Activated T-helper 1 cell treated with anti-CD3 and anti-CD28 coated beads, Interleukin-12 subunit alpha, Interleukin-12 subunit beta, Interleukin-2, Interleukin-4 antibody, amounts not matched to agents 30 ng/mL and 10 ng/mL and 1 ng/mL, durations not matched to agents 14 hours and 24 hours and 36 hours (primary cell): ENCODE data around the gene ATG2A. TPM values are rescaled to one million over a fixed set of nuclear protein-coding genes. Genes with fewer than 3 reads are reported as not detected.

ENCODE experiments used
- DNase-seq: peaks from one replicate; pipeline ENCODE4 v3.0.0; 2021; ENCODE audit warnings: low spot score
- H3K27ac Mint-ChIP-seq: one replicate; pipeline ENCODE4 v1.8.0; 2021; ENCODE audit warnings: mild to moderate bottlenecking, mixed read lengths
- H3K27me3 Mint-ChIP-seq: one replicate; pipeline ENCODE4 v1.8.0; 2022; ENCODE audit warnings: mild to moderate bottlenecking, moderate library complexity, mixed read lengths; ENCODE audit not compliant: insufficient read depth
- H3K36me3 Mint-ChIP-seq: one replicate; pipeline ENCODE4 v1.8.0; 2021; ENCODE audit warnings: low read depth, mixed read lengths
- H3K4me1 Mint-ChIP-seq: one replicate; pipeline ENCODE4 v1.8.0; 2021; ENCODE audit warnings: low read depth, mixed read lengths
- H3K4me3 Mint-ChIP-seq: one replicate; pipeline ENCODE4 v1.8.0; 2021; ENCODE audit warnings: mild to moderate bottlenecking, moderate library complexity, mixed read lengths
- H3K9me3 Mint-ChIP-seq: one replicate; pipeline ENCODE4 v1.8.0; 2021; ENCODE audit warnings: mixed read lengths
- intact Hi-C: fragments of 100-400 bp; cut with micrococcal nuclease; formaldehyde crosslinking; loops from one replicate; pipeline ENCODE4 v1.15.1; 2024
- total RNA-seq: library from RNA; stranded (reverse); gene quantifications from 2 replicates; pipeline ENCODE4 v1.2.3, GENCODE V29; 2022

Gene ATG2A
- total RNA-seq, 1 donor from 2014 or later: 24.9 TPM

DNA sequence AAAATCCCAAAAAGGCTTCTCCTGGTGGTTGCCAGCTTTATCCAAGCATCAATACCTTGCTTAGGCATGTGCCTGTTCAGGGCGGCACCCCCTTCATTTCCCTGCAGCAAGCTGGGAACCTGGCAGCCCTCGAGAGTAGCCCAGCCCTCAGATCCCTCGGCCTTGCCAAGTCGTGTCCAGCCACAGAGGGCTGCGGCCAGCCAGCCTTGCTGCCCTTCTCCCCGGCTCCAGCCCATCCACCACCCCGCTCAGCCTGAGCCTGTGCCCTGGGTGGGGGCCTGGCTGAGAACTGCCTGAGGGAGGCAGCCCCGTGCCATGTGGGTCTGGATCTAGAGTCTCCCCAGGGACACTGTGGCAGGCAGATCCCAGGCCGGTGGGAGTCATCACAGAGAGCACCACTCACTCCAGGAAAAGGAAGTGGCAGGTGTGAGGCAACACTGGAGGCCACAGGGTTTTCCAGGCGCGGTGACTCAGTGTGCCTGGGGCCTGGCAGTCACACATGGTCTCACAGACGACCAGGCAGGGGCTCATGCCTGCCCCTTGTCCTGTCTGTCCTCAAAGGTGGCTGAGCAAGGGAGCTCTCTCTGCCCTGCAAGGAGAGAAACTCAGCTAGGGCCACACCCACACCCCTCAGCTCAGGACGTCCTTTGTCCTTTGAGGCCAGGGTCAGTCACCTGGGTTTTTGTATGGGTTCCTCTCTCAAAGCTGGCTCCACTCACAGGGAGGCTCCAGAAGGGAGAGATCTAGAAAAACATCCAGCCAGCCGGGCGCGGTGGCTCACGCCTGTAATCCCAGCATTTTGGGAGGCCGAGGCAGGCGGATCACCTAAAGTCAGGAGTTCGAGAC is 60.4 kb downstream of the ATG2A start:
- peak; percentile 35 for DNase-seq

DNA sequence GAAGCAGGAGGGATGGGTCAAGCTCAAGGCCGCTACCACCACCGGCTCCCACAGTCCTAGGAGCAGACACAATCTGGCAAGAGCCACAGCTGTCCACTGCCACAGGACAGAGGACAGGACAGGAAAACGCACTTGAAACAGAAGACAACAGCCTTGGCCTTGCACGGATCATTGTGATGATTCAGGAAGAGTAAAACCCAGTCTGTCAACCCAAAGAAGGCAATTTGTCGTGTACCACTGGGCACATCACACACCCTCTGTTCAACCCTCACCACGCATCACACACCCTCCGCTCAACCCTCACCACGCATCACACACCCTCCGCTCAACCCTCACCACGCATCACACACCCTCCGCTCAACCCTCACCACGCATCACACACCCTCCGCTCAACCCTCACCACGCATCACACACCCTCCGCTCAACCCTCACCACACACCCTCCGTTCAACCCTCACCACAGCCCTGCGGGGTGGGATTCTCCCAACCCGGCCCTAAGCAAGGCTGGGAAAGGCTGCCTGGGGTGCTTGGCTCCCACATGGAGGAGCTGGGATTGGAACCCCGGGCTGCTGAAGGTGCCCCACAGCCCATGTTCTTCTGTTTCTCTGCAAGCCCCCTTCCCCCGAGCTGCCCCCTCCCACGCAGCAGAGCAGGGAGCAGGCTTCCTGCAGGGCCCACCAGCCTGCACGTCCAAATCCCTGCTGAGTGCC is 61.3 kb downstream of the ATG2A start:
- Mint-ChIP-seq H3K9me3 (no peaks in the 10 kb centered on the region), H3K36me3 (peaks cover 38% of the 10 kb centered on the region), H3K27me3 (no peaks in the 10 kb centered on the region), H3K4me1 (peaks cover 77% of the 10 kb centered on the region), H3K4me3 (peak overlapping the region; percentile 29), H3K27ac (peak overlapping the region; percentile 66)
- intact Hi-C loops: loop anchor here (1.0 kb wide), 1 partner anchor 10 kb away; no protein-coding TSS in a partner anchor
- DNase-seq: no peak

More for the DNA sequence above, 60.4 kb downstream of the ATG2A start:
- H3K4me1 Mint-ChIP-seq: peaks cover 78% of the 10 kb centered on the region
- intact Hi-C loops: loop anchor here (1.0 kb wide), 1 partner anchor 9 kb away; no protein-coding TSS in a partner anchor
- no peaks in the 10 kb centered on the region for H3K27me3 Mint-ChIP-seq
- peak overlapping the region; percentile 59 for H3K27ac Mint-ChIP-seq
- H3K9me3 Mint-ChIP-seq: no peaks in the 10 kb centered on the region
- H3K36me3 Mint-ChIP-seq: peaks cover 41% of the 10 kb centered on the region
- H3K4me3 Mint-ChIP-seq: peak overlapping the region; percentile 52

DNA sequence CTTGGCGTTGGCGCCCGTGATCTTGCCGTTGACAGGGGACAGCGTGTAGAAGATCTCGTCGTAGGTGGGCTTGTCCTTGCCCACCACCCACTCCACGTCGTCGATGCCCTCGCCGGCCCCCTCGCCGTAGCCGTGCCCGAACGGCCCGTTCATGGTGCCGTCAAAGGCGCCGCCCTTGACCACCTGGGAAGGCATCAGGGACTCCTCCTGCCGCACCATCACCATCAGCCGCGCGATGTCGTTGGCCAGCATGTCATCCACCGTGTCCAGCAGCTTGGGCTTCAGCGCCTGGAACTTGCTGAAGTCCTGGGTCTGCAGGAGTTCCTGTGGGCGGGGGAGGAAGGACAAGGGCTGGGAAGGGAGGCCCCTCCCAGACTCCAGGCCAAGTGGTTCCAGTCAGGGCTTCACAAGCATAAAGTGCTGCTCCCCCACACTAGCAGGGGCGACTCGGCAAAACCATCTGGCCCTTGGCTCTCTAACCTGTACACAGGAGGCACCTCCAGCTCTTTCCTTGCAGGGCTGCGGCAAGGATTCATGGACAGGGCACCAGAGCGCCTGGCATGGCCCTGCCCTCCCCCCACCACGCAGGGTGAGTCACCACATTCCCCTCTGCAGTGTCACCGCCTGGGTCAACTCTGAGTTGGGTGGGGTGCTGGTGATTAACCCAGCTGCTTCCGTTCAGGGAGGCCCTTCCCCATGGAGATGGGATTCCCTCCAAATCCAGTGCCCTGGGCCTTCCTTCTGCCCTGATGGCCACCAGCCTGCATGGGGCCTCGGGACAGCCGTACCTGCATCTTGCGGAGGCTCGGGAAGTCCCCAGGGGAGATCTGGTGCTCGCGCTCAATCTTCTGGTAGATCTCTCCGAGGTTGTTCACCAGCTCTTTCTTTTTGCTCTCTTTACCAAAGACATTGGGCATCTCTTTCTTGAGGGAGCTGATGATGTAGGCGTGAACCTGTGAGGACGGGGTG is 62.2 kb downstream of the ATG2A start:
- intact Hi-C loops: no loop called here

DNA sequence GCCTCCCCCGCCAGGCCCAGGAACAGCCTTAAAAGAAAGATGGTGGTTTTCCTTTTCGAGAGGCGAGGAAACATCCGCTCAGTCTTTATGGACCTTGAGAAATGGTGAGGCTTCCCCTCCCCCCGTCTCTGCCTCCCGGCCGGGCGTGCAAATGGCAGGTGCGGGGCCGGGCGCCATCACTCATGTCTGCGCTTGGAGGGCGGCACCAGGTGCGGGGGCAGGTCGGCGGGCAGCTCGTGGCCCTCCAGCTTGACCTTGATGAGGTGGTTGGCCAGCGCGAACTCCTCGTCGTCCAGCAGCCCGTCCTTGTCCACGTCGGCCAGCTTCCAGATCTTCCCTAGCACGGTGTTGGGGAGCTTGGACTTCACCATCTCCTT is 62.9 kb downstream of the ATG2A start:
- Mint-ChIP-seq H3K36me3 (peaks cover 27% of the 10 kb centered on the region), H3K9me3 (no peaks in the 10 kb centered on the region), H3K27me3 (no peaks in the 10 kb centered on the region), H3K27ac (no peak overlapping the region), H3K4me3 (peak overlapping the region; percentile 37), H3K4me1 (peaks cover 72% of the 10 kb centered on the region)
- DNase-seq: no peak
- intact Hi-C loops: no loop called here

More for the DNA sequence above, 62.2 kb downstream of the ATG2A start:
- Mint-ChIP-seq H3K4me3 (peak overlapping the region; percentile 37), H3K27ac (peak overlapping the region; percentile 66), H3K4me1 (peaks cover 72% of the 10 kb centered on the region), H3K9me3 (no peaks in the 10 kb centered on the region), H3K36me3 (peaks cover 32% of the 10 kb centered on the region), H3K27me3 (no peaks in the 10 kb centered on the region)
- no peak for DNase-seq

DNA sequence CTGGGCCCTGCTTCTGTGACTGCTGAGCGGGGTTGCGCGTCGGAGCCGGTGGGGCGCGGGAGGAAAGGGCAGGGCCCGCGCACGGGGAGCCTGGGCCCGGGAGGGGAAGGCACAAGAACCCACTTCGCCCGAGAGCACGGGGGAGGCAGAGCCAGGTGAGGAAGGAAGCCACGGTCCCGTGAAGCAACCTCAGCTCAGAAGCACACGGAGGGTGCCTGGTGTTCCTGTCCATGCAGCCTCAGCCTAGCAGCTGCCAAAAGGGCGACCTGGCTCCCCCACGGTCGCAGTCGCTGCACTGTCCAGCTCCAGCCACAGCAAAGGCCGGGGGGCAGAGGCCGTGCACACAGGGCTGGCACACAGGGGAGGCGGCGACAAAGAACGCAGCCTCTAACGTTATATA is 63.3 kb downstream of the ATG2A start:
- Mint-ChIP-seq H3K4me3 (peak overlapping the region; percentile 69), H3K27me3 (no peaks in the 10 kb centered on the region), H3K36me3 (peaks cover 27% of the 10 kb centered on the region), H3K9me3 (no peaks in the 10 kb centered on the region), H3K4me1 (peaks cover 71% of the 10 kb centered on the region), H3K27ac (peak overlapping the region; percentile 81)
- no peak for DNase-seq
- intact Hi-C loops: no loop called here

DNA sequence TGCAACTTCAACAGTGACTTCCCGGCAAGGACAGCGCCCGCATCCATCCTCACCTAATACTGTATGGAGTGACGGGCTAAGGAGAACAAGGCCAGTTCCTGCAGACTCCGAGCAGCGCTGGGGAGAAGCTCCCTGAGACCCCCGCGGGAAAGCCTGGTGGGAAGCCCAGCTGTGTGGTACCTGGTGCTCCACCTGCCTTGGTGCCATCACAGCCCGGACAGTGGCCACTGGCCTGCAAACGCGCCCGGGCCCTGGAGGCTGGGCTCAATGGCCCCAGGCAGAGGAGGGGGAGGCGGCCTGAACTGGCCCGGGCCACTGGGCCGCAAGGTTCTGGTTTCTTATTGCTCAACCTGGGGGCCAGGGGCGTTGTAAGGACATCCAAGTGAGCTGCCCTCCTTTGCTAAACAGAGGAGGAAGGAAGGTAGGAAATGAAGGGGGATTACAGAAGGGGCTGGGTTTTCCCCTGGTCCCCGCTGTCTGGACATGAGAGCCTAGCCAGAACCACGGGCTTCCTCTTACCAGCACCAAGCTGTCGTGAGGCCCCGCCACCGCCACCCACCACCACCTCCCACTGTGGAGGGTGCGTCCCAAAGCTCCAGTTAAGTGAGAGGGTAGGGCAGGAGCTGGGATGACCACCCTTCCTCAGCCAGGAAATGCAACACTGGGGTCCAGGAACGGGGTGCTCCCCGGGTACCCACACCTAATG is 64.1 kb downstream of the ATG2A start:
- Mint-ChIP-seq H3K4me3 (peak overlapping the region; percentile 69), H3K36me3 (peaks cover 27% of the 10 kb centered on the region), H3K27ac (peak overlapping the region; percentile 82), H3K4me1 (peaks cover 73% of the 10 kb centered on the region), H3K27me3 (no peaks in the 10 kb centered on the region), H3K9me3 (no peaks in the 10 kb centered on the region)
- intact Hi-C loops: no loop called here
- no peak for DNase-seq

DNA sequence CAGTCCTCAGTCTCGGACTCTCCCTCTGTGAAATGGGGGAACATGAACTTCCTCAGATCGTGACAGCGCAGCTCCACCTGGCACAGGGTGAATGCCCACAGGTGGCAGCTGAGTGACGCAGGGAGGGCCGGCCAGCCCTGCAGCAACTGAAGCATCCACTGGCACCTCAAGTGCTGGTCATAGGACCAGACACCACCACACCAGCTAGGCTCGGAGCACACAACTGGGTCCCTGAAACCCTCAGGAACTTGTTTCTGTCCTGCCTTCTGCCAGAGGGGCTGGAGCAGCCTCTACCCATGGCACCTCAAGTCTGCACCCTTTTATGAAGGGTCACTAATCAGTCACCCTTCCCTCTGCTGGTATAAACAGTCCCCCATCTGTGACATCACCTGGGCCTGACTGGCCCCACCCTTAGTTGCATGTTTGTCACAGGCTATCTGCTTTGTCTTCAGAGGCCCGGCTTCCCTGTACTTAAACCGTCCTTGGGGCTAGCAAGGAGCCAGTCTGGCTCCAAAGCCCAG is 65.1 kb downstream of the ATG2A start:
- H3K27me3 Mint-ChIP-seq: no peaks in the 10 kb centered on the region
- peak overlapping the region; percentile 61 for H3K4me3 Mint-ChIP-seq
- intact Hi-C loops: loop anchor here (1.0 to 2.0 kb wide), 3 partner anchors 7 to 33 kb away; no protein-coding TSS in a partner anchor
- peak overlapping the region; percentile 82 for H3K27ac Mint-ChIP-seq
- H3K4me1 Mint-ChIP-seq: peaks cover 73% of the 10 kb centered on the region
- peaks cover 26% of the 10 kb centered on the region for H3K36me3 Mint-ChIP-seq
- H3K9me3 Mint-ChIP-seq: no peaks in the 10 kb centered on the region
- no peak for DNase-seq

DNA sequence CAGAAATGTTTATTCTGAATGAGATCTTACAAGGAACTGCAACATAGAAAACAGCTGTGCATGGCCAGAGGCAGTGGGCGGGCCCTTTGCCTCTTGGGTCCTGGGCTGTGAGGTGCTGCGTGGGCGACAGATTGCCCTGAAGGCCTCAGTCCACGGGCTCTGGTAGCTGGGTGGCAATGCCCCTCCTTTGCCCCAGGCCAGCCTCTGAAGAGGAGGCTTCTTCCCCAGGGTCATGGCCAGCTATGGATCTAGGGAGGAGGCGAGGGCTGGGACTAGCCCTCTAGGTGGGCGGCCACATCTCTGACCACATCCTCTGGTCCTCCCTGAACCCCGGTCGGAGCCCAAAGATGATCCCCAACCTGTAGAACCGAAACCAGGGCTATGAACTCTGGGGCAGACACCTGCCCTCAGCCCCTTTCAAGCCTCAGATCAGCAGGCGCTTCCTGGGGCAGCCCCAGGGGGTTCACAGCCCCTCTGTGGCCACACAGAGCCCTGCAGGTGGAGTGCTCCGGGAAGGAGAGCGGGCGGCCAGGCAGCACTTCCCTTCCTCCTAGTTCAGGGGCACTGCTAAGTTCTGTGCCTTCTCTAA is 65.9 kb downstream of the ATG2A start:
- DNase-seq: peak; percentile 54
- Mint-ChIP-seq H3K36me3 (peaks cover 21% of the 10 kb centered on the region), H3K27me3 (no peaks in the 10 kb centered on the region), H3K27ac (peak overlapping the region; percentile 82), H3K9me3 (no peaks in the 10 kb centered on the region), H3K4me3 (peak overlapping the region; percentile 61), H3K4me1 (peaks cover 65% of the 10 kb centered on the region)
- intact Hi-C loops: loop anchor here (1.0 to 2.0 kb wide), 3 partner anchors 8 to 34 kb away; no protein-coding TSS in a partner anchor

DNA sequence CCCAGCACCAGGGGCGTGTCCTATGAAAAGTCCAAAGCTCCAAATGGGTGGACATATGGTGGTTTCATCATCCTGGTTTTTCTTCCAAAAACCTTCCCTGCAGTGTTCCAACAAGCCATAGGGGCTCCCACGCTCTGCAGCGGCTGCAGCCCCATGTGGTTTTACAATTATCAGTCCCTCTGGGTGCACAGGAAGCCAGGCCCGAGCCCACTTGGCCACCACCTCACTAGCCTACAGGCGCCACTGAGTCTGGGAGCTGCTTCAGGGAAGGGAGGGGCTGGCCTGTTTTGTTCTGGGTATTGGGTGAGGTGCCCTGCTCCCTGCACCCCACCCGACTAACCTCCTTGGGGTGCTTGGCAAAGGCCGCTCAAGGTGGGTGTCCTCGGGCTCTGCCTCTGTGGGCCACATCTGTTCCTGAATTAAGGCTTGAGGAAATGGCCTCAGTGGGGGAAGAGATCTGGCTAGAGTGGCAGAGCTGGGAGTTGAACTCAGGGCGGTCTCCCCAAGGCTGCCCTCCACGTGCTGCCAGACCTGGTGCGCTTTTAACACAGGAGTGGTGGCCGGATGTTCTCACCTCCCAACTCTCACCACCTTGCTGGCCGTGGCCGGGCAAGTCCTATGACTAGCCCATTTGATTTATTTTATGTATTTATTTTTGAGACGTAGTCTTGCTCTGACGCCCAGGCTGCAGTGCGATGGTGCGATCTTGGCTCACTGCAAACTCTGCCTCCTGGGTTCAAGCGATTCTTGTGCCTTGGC is 67.2 kb downstream of the ATG2A start:
- intact Hi-C loops: loop anchor here (2.0 to 10.0 kb wide), 2 partner anchors 15 to 485 kb away; partner anchors contain the start of gene DPF2
- Mint-ChIP-seq H3K27ac (peak overlapping the region; percentile 8), H3K4me3 (no peak overlapping the region), H3K4me1 (peaks cover 57% of the 10 kb centered on the region), H3K9me3 (no peaks in the 10 kb centered on the region), H3K27me3 (no peaks in the 10 kb centered on the region), H3K36me3 (peaks cover 12% of the 10 kb centered on the region)
- no peak for DNase-seq

DNA sequence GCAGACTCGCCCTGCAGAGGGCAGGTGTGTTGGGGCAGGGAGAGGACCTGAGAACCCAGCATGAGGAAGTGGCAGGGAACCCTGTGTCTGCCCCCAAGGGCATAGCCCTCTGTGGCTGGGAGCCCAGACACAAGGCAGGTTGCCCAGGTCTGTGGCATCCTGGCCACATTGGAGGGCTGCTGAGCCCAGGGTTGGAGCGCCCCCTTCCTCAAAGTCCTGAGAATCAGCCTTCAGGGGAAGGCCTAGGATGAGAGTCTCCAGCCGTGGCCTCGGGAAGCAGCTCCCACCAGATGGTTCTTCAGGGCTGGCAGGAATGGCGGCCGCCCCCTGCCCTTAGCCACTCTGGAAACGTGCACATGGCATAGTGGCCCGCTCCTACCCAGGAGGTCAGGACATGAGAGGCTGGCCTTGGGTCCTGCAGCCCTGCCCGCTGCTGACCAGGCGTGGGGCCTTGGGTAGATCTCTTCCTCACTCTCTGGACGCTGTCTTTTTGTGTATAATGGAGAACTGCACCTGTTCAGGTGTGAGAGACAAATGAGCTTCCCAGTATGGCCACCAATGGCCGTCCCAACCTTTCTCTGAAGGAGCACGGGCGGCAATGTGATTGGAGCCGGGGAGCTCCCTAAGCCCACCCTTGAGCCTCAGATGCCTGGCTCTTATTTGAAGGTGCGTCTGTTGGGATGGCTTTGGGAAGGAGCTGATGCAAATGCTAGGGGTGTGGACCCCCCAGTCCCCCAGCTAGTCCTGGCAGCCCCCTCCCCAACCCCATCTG is 68.0 kb downstream of the ATG2A start:
- intact Hi-C loops: loop anchor here (10.0 kb wide), 1 partner anchor 486 kb away; the partner anchor contains the start of gene DPF2
- Mint-ChIP-seq H3K27me3 (no peaks in the 10 kb centered on the region), H3K4me3 (no peak overlapping the region), H3K27ac (peak overlapping the region; percentile 8), H3K4me1 (peaks cover 50% of the 10 kb centered on the region), H3K9me3 (no peaks in the 10 kb centered on the region), H3K36me3 (peaks cover 6% of the 10 kb centered on the region)
- no peak for DNase-seq
